B cell (primary cell): ENCODE results near the gene AP1M2. TPM values are rescaled to one million over a fixed set of nuclear protein-coding genes. Genes with fewer than 3 reads are reported as not detected.

ENCODE experiments used
- ATAC-seq: fragments of 200-7000 bp; cut with Tn5 transposase; one replicate; pipeline ENCODE4 v1.10.0; 2021; ENCODE audit warnings: low read depth, mild to moderate bottlenecking, moderate number of reproducible peaks, moderate library complexity
- CTCF ChIA-PET: fragments of 350-600 bp; sonication (Branson Sonifier 250); formaldehyde crosslinking; loops from one replicate; lab custom pipeline; 2021; ENCODE audit warnings: antibody characterized with exemption, inconsistent platforms; lab: Charles Lee
- POLR2A ChIA-PET: fragments of 350-600 bp; sonication (Branson Sonifier 250); formaldehyde crosslinking; loops from one replicate; lab custom pipeline; 2021; ENCODE audit warnings: antibody characterized with exemption; lab: Charles Lee
- DNase-seq: peaks from one replicate; pipeline ENCODE4 v3.0.0; 2013
- H2AFZ ChIP-seq: 2 replicates; pipeline ENCODE4 v1.6.1; 2012; ENCODE audit warnings: mild to moderate bottlenecking, low read depth, low read length; ENCODE audit not compliant: insufficient read depth, poor library complexity, severe bottlenecking
- H3K27ac ChIP-seq, 2 donors: 1 replicate in 1 of 2; 2 replicates in 1 of 2; pipeline ENCODE4 v1.5.1; 2012 to 2013; ENCODE audit warnings: low read length in 2 of 2, mild to moderate bottlenecking in 2 of 2, moderate library complexity in 1 of 2
- H3K27me3 ChIP-seq, 4 experiments: fragments of 200-600 bp in 1 of 4; sonication (generic) in 1 of 4; replicated peaks in 1 of 4; 1 replicate in 2 of 4; 2 replicates in 2 of 4; pipeline versions ENCODE4 v1.6.1 to v1.7.0; 2013 to 2016; ENCODE audit warnings: low read length in 3 of 4, mild to moderate bottlenecking in 2 of 4, mixed read lengths in 1 of 4, moderate library complexity in 1 of 4; ENCODE audit not compliant: insufficient read depth in 4 of 4, control insufficient read depth in 3 of 4; ENCODE audit errors: control extremely low read depth in 1 of 4
- H3K36me3 ChIP-seq, 2 experiments: replicated peaks in 1 of 2; 1 replicate in 1 of 2; 2 replicates in 1 of 2; pipeline versions ENCODE4 v1.6.1 to v1.7.1; 2013; ENCODE audit warnings: low read length in 1 of 2; ENCODE audit not compliant: insufficient read depth in 2 of 2, control insufficient read depth in 1 of 2; ENCODE audit errors: control extremely low read depth in 1 of 2, extremely low read depth in 1 of 2
- H3K4me1 ChIP-seq, 2 donors: fragments of 200-600 bp in 1 of 2; sonication (generic) in 1 of 2; 1 replicate in 1 of 2; 2 replicates in 1 of 2; pipeline versions ENCODE4 v1.5.1 to v1.6.1; 2013 to 2017; ENCODE audit warnings: low read length in 2 of 2; ENCODE audit not compliant: control insufficient read depth in 2 of 2, insufficient read depth in 2 of 2
- H3K4me2 ChIP-seq: replicated peaks from 2 replicates; pipeline ENCODE3; 2012; ENCODE audit warnings: mild to moderate bottlenecking, low read depth, low read length; ENCODE audit not compliant: poor library complexity, severe bottlenecking
- H3K4me3 ChIP-seq, 5 experiments: fragments of 200-600 bp in 1 of 5; sonication (generic) in 1 of 5; 1 replicate in 3 of 5; 2 replicates in 2 of 5; pipeline versions ENCODE4 v1.5.1 to v1.7.0; 2011 to 2016; ENCODE audit warnings: low read length in 4 of 5, mild to moderate bottlenecking in 4 of 5, low read depth in 2 of 5, control low read depth in 1 of 5, moderate library complexity in 1 of 5; ENCODE audit not compliant: insufficient read depth in 1 of 5; ENCODE audit errors: control extremely low read depth in 1 of 5, extremely low read depth in 1 of 5
- H3K79me2 ChIP-seq: fragments of 200-600 bp; sonication (generic); one replicate; pipeline ENCODE4 v1.6.0; 2016; ENCODE audit warnings: low read length; ENCODE audit not compliant: control insufficient read depth, insufficient read depth
- H3K9ac ChIP-seq: fragments of 200-600 bp; sonication (generic); 2 replicates; pipeline ENCODE4 v1.6.1; 2017; ENCODE audit warnings: mild to moderate bottlenecking, low read length, moderate library complexity
- H3K9me3 ChIP-seq, 3 donors: one replicate each; pipeline versions ENCODE4 v1.6.1 to v1.7.1; 2013; ENCODE audit warnings: low read length in 2 of 3; ENCODE audit not compliant: control insufficient read depth in 2 of 3, insufficient read depth in 1 of 3; ENCODE audit errors: control extremely low read depth in 1 of 3
- H4K20me1 ChIP-seq: 2 replicates; pipeline ENCODE4 v1.6.0; 2012; ENCODE audit warnings: mild to moderate bottlenecking, low read length; ENCODE audit not compliant: insufficient read depth, control insufficient read depth, poor library complexity, severe bottlenecking
- H3K27ac Mint-ChIP-seq: one replicate; pipeline ENCODE4 v1.8.0; 2021; ENCODE audit warnings: mixed read lengths
- H3K27me3 Mint-ChIP-seq: one replicate; pipeline ENCODE4 v1.8.0; 2021; ENCODE audit warnings: mixed read lengths
- H3K4me1 Mint-ChIP-seq: one replicate; pipeline ENCODE4 v1.8.0; 2021; ENCODE audit warnings: mixed read lengths
- H3K4me3 Mint-ChIP-seq: one replicate; pipeline ENCODE4 v1.8.0; 2021; ENCODE audit warnings: mixed read lengths
- H3K9me3 Mint-ChIP-seq: one replicate; pipeline ENCODE4 v1.8.0; 2022; ENCODE audit warnings: mixed read lengths; ENCODE audit not compliant: insufficient read depth
- CTCF ChIP-seq: fragments of 200-600 bp; IDR thresholded peaks from one replicate; pipeline ENCODE4 v1.8.0; 2022; ENCODE audit warnings: antibody characterized with exemption, mild to moderate bottlenecking
- EZH2 ChIP-seq: IDR thresholded peaks from 2 replicates; pipeline ENCODE4 v1.6.1; 2012; ENCODE audit warnings: borderline replicate concordance, low read depth, mild to moderate bottlenecking, moderate library complexity, low read length; ENCODE audit not compliant: insufficient read depth, poor library complexity, severe bottlenecking
- WGBS: methylation state at CpG from one replicate; pipeline ENCODE4 v1.1.5; 2013; ENCODE audit warnings: missing lambda C conversion rate; ENCODE audit not compliant: insufficient coverage; 5-methylcytosine and 5-hydroxymethylcytosine counted together
- intact Hi-C: fragments of 100-400 bp; cut with micrococcal nuclease; formaldehyde crosslinking; loops from one replicate; pipeline ENCODE4 v1.10.0; 2022
- polyA plus RNA-seq: library from polyadenylated mRNA; depleted of rRNA; stranded (reverse); fragments of >200 nt; gene quantifications from 2 replicates; pipeline ENCODE4 v1.2.3, GENCODE V29; 2012
- total RNA-seq, 2 donors: library from RNA; stranded (reverse); fragments of 120-200 nt in 1 of 2; gene quantifications; 1 replicate in 1 of 2; 2 replicates in 1 of 2; pipeline versions ENCODE4 v1.2.3 to v1.2.4, GENCODE V29; 2013 to 2022

Gene AP1M2
- total and polyA plus RNA-seq, 2 donors (not counting 1 experiment from before 2014, with no cell fraction given): not detected

- peaks cover 27% of the 10 kb centered on the region for H4K20me1 ChIP-seq
- Mint-ChIP-seq H3K27ac (peak overlapping the region; percentile 96), H3K4me1 (peaks cover 49% of the 10 kb centered on the region), H3K27me3 (no peaks in the 10 kb centered on the region), H3K9me3 (no peaks in the 10 kb centered on the region), H3K4me3 (peak overlapping the region; percentile 95)
- no peaks in the 10 kb centered on the region for H3K9me3 ChIP-seq
- no peaks in the 10 kb centered on the region for H3K27me3 ChIP-seq
- H3K36me3 ChIP-seq: peaks cover under 1 to 6% of the 10 kb centered on the region in 2 experiments
- peak overlapping the region; percentile 82 for H3K4me2 ChIP-seq
- no peak for DNase-seq
- peak overlapping the region; percentile 87 to 88 for H3K27ac ChIP-seq
- CTCF ChIA-PET: interaction anchor here (0.6 to 12.0 kb wide), 7 partner anchors 13 to 93 kb away, joined by 3 to 102 read pairs (median 6); no protein-coding TSS in a partner anchor
- POLR2A ChIA-PET: interaction anchor here (0.7 to 2.7 kb wide), 5 partner anchors 14 to 134 kb away, joined by 3 to 15 read pairs (median 4); no protein-coding TSS in a partner anchor
- H3K9ac ChIP-seq: peak overlapping the region; percentile 85
- no peak for ATAC-seq
- peaks cover 28 to 44% of the 10 kb centered on the region in 2 donors for H3K4me1 ChIP-seq
- intact Hi-C loops: loop anchor here (5.0 kb wide), 2 partner anchors 130 to 150 kb away; no protein-coding TSS in a partner anchor
- H2AFZ ChIP-seq: no peak overlapping the region
- TF ChIP-seq CTCF: no peak
- no peak for TF ChIP-seq EZH2
- peak overlapping the region; percentile 92 to 99 (median 97) for H3K4me3 ChIP-seq
- no CpG with 5 or more reads among the region's 5 CpGs for WGBS
- peaks cover 36% of the 10 kb centered on the region for H3K79me2 ChIP-seq
Observed at GRCh38 chr19:10567656-10568055, 19.5 kb downstream of the AP1M2 start.

GRCh38 chr19:10566658-10567410 lies 20.3 kb downstream of the AP1M2 start:
- Histone ChIP-seq H3K4me2 (peak overlapping the region; percentile 82), H3K4me1 (peaks cover 28 to 41% of the 10 kb centered on the region in 2 donors), H3K36me3 (peaks cover 2 to 10% of the 10 kb centered on the region in 2 experiments), H4K20me1 (peaks cover 34% of the 10 kb centered on the region), H3K27ac (peak overlapping the region; percentile 87 to 88), H3K79me2 (peaks cover 42% of the 10 kb centered on the region), H3K9me3 (no peaks in the 10 kb centered on the region), H3K27me3 (no peaks in the 10 kb centered on the region), H3K9ac (peak overlapping the region; percentile 85), H3K4me3 (peak overlapping the region; percentile 92 to 99 (median 97)), H2AFZ (no peak overlapping the region)
- H3K4me3 Mint-ChIP-seq: peak overlapping the region; percentile 95
- intact Hi-C loops: loop anchor here (1.0 to 5.0 kb wide), 4 partner anchors 24 to 150 kb away; partner anchors contain the start of genes ATG4D and ILF3
- H3K9me3 Mint-ChIP-seq: no peaks in the 10 kb centered on the region
- no peaks in the 10 kb centered on the region for H3K27me3 Mint-ChIP-seq
- H3K4me1 Mint-ChIP-seq: peaks cover 44% of the 10 kb centered on the region
- POLR2A ChIA-PET: interaction anchor here (0.6 to 2.7 kb wide), 11 partner anchors 11 to 268 kb away, joined by 3 to 26 read pairs (median 10); partner anchors contain the start of gene ATG4D
- WGBS: 33% methylated on average over 18 of the region's 19 CpGs
- peak overlapping the region; percentile 96 for H3K27ac Mint-ChIP-seq
- ATAC-seq: peak; percentile 8
- CTCF ChIA-PET: interaction anchor here (0.6 to 12.0 kb wide), 15 partner anchors 11 to 297 kb away, joined by 3 to 102 read pairs (median 4); partner anchors contain the start of gene CDC37
- no peak for TF ChIP-seq EZH2
- no peak for TF ChIP-seq CTCF
- peak; percentile 85 for DNase-seq
